GM19193 (cell line): Measurements from ENCODE around the gene SRBD1.

Source experiments
- POLR2A ChIP-seq: IDR thresholded peaks from 4 replicates; pipeline ENCODE4 v1.6.1; 2011; ENCODE audit not compliant: insufficient read depth, insufficient read length; ENCODE audit errors: extremely low read depth

The SRBD1 gene

GRCh38 chr2:45494978-45495293, 116.1 kb downstream of the SRBD1 start:
- TF ChIP-seq POLR2A: no peak

DNA sequence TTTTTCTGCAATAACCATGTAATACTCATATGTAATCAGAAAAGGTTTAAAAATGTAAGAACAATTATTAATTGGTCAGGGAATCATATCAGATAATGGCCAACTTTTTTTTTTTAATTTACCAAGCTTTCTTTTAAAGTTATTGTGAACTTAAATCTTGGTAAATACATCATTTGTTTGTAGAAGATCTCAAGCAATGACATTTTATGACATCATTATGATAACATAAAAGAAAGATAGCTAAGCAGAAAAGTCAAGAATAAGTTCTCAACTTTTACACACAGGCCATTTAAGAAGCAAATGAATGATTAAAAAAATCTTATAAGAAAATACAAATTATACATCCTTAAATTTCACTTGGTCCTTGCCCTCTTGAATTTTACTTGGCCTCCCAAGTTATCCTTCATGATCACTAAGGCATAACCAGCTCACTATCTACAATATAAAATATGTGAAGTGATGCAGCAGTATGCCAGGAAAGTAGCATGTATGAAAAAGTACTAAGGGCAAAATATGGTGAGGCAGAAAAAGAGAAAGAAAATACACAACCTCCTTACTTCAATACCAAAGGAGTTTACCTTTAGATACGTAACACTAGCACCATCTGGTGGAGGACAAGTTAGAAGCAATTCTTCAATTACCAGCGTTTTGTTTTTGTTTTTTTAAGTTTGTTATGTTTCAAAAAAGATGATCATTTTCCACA, 116.6 kb downstream of the SRBD1 start:
- TF ChIP-seq POLR2A: no peak

DNA sequence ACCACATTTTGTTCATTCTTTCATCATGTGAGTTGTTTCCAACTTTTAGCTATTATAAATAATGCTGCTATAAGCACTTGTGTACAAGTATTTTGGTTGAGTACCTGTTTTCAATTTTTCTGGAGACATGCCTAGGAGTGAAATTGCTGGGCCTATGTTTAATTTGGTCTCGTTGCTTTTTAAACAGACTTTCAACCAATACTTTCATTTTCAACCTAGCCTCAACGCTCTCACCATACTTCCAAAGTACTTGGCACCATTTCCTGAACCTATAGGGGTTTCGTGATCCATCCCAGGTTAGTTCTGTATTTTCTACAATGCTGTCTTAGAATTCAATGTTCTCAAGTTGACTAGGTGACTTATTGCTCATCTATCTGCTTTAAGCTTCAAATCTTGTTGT, 126.1 kb downstream of the SRBD1 start:
- no peak for TF ChIP-seq POLR2A

DNA sequence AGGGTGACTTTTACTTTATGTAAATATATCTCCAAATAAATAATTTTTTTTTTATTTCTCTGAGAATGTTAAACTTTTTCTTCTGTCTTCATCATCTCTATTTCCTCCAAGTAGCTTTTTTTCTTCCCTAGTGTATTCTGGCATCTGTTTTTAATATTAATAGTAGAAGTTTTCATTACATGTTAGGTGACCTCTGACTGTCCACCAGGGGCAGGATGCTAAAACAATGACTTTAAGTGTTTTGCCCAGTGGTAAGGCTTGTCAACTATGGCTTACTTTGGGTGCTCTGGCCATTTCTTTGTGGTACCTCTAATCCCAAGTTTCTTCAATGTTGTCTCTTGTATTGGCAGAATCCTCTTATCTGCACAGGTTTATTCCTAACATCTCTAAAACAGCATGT, 127.1 kb downstream of the SRBD1 start:
- TF ChIP-seq POLR2A: no peak

GRCh38 chr2:45477546-45477945, 133.5 kb downstream of the SRBD1 start:
- no peak for TF ChIP-seq POLR2A

DNA sequence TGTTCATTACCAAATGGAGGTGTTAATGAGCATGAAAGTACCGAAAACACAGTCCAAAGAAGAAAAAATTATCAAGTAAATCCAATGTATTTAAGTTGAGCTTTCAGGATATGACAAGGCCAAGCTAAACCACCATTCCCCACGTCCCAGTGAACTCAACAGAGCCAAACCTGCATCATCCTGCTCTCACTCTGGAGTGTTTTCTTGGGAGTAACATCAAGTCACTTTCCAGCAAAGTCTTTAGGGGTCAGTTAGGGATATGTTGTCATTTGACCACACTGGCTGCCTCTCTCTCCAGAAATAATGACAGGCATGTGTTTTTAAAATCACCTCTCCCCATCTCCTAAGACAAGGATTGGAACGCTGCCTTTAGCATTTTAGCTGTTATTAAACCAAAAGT, 140.5 kb downstream of the SRBD1 start:
- no peak for TF ChIP-seq POLR2A

- no peak for TF ChIP-seq POLR2A
Measured at GRCh38 chr2:45469314-45470099, 141.6 kb downstream of the SRBD1 start.

- TF ChIP-seq POLR2A: no peak
Measured at GRCh38 chr2:45468279-45468678, 142.8 kb downstream of the SRBD1 start.

- TF ChIP-seq POLR2A: no peak
Measured at GRCh38 chr2:45466053-45466452, 145.0 kb downstream of the SRBD1 start.

GRCh38 chr2:45460825-45461224, 150.2 kb downstream of the SRBD1 start:
- TF ChIP-seq POLR2A: no peak

- TF ChIP-seq POLR2A: no peak
Measured at GRCh38 chr2:45459860-45460259, 151.2 kb downstream of the SRBD1 start.

GRCh38 chr2:45458909-45459563, 152.0 kb downstream of the SRBD1 start:
- no peak for TF ChIP-seq POLR2A

- no peak for TF ChIP-seq POLR2A
Measured at GRCh38 chr2:45457211-45457945, 153.7 kb downstream of the SRBD1 start.

GRCh38 chr2:45452866-45453265, 158.2 kb downstream of the SRBD1 start:
- no peak for TF ChIP-seq POLR2A

DNA sequence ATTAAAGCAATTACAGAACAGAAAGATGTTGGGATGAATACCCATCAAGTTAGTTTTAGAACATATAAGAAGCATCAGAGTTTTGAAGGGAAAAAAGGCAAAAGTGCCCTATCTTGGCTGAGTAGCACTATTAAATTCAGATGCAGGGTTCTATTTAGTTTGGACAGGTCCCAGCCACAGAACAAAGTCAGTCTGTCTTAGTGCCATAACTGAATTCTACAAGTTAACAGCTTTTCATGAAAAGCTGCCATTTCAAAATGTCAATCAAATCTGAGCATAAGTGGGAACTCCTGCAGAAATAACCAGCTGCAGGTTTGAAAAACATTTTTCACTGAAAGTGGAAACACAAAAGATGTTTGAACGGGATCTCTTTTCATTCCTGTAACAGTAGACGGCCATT, 160.4 kb downstream of the SRBD1 start:
- no peak for TF ChIP-seq POLR2A
